Caco-2 (cell line): Measurements from ENCODE around the gene TRPM1. TPM values are rescaled to one million over a fixed set of nuclear protein-coding genes. Genes with fewer than 3 reads are reported as not detected.

ENCODE experiments used
- BruUV-seq: library from RNA; stranded (reverse); fragments of 400-500 nt; replicated peaks from 2 replicates; lab custom pipeline; 2021; lab: Mats Ljungman, UMichigan
- CTCF ChIA-PET: fragments of 300-600 bp; sonication (Branson Sonifier 250); formaldehyde crosslinking; loops from one replicate; lab custom pipeline; 2022; ENCODE audit warnings: antibody characterized with exemption; lab: Charles Lee
- POLR2A ChIA-PET: fragments of 300-600 bp; sonication (Branson Sonifier 250); formaldehyde crosslinking; loops from one replicate; lab custom pipeline; 2022; ENCODE audit warnings: antibody characterized with exemption; lab: Charles Lee
- DNase-seq, 2 experiments: peaks; one replicate each; pipeline versions ENCODE4 v3.0.0 to v3.0.0-alpha.2; 2020 to 2022
- H3K27me3 ChIP-seq: replicated peaks from 2 replicates; pipeline ENCODE4 v1.6.0; 2011; ENCODE audit warnings: low read length; ENCODE audit not compliant: control insufficient read depth, insufficient read depth
- H3K36me3 ChIP-seq: 2 replicates; pipeline ENCODE4 v1.5.1; 2011; ENCODE audit warnings: low read length; ENCODE audit not compliant: control insufficient read depth, insufficient read depth
- H3K4me1 ChIP-seq: fragments of 250-450 bp; sonication (Bioruptor Pico); 2 replicates; pipeline ENCODE4 v1.5.1; 2020; ENCODE audit warnings: mild to moderate bottlenecking
- H3K4me3 ChIP-seq: 2 replicates; pipeline ENCODE4 v1.5.1; 2011; ENCODE audit warnings: low read depth, mild to moderate bottlenecking, control low read depth, low read length
- H3K9me3 ChIP-seq: fragments of 250-450 bp; sonication (Bioruptor Pico); 2 replicates; pipeline ENCODE4 v1.5.1; 2020; ENCODE audit warnings: mild to moderate bottlenecking, moderate library complexity
- H3K27ac Mint-ChIP-seq: one replicate; pipeline ENCODE4 v1.8.0; 2022; ENCODE audit warnings: mixed read lengths; ENCODE audit not compliant: unreplicated experiment
- H3K27me3 Mint-ChIP-seq: one replicate; pipeline ENCODE4 v1.8.0; 2022; ENCODE audit warnings: mixed read lengths; ENCODE audit not compliant: insufficient read depth, unreplicated experiment
- H3K36me3 Mint-ChIP-seq: one replicate; pipeline ENCODE4 v1.8.0; 2022; ENCODE audit warnings: mild to moderate bottlenecking, mixed read lengths; ENCODE audit not compliant: insufficient read depth, unreplicated experiment
- H3K4me1 Mint-ChIP-seq: one replicate; pipeline ENCODE4 v1.8.0; 2022; ENCODE audit warnings: low read depth, mixed read lengths; ENCODE audit not compliant: unreplicated experiment
- H3K4me3 Mint-ChIP-seq: one replicate; pipeline ENCODE4 v1.8.0; 2022; ENCODE audit warnings: mild to moderate bottlenecking, moderate library complexity, mixed read lengths; ENCODE audit not compliant: unreplicated experiment
- H3K9me3 Mint-ChIP-seq: one replicate; pipeline ENCODE4 v1.8.0; 2022; ENCODE audit warnings: mixed read lengths; ENCODE audit not compliant: unreplicated experiment
- intact Hi-C: fragments of 100-400 bp; cut with micrococcal nuclease; formaldehyde crosslinking; loops from one replicate; pipeline ENCODE4 v1.10.0; 2022; ENCODE audit not compliant: unreplicated experiment
- total RNA-seq: library from RNA; stranded (reverse); gene quantifications from 2 replicates; pipeline ENCODE4 v1.2.3, GENCODE V29; 2022
- TF ChIP-seq, protein P1 (sequence below), 2 experiments: fragments of 200-600 bp in 1 of 2; IDR thresholded peaks; 1 replicate in 1 of 2; 2 replicates in 1 of 2; pipeline versions ENCODE4 v1.5.1 to v1.8.0; 2011 to 2022; ENCODE audit warnings: antibody characterized with exemption in 1 of 2, control low read depth in 1 of 2, inconsistent platforms in 1 of 2, low read depth in 1 of 2, low read length in 1 of 2, mild to moderate bottlenecking in 1 of 2, moderate library complexity in 1 of 2; ENCODE audit not compliant: insufficient read depth in 1 of 2, severe bottlenecking in 1 of 2, unreplicated experiment in 1 of 2

TRPM1 gene
- total RNA-seq, 1 experiment from 2014 or later = not detected

DNA sequence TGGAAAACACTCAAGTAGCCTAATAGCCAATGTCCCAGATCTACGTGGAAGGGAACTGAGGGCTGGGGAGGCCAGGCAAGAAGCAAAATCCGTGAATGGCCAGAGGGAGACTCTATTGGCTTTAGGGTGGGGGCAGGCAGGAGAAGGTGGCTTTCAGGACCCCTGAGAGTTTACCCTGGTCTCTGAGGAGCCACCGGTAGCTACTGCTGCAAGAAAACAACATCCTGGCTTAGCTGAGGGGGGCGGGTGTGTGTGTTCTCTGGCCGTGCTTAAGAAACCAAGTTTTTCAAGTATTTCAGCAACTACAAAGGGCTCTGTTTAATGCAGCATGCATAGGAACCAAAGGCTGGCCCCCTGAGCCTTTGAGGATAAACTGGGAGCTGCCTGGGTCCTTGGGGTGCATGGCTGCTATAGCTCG lies 47.6 kb upstream of the TRPM1 start:
- Histone ChIP-seq H3K4me3 (no peak overlapping the region), H3K4me1 (no peaks in the 10 kb centered on the region), H3K9me3 (no peaks in the 10 kb centered on the region; the same call in 1 of the 2 replicates), H3K36me3 (no peaks in the 10 kb centered on the region), H3K27me3 (no peaks in the 10 kb centered on the region)
- no TSS peak for BruUV-seq
- Mint-ChIP-seq H3K4me1 (no peaks in the 10 kb centered on the region), H3K4me3 (no peak overlapping the region), H3K27ac (no peak overlapping the region), H3K36me3 (no peaks in the 10 kb centered on the region), H3K9me3 (no peaks in the 10 kb centered on the region), H3K27me3 (peaks cover 2% of the 10 kb centered on the region)
- intact Hi-C loops = no loop called here
- ChIA-PET CTCF (no interaction called here), POLR2A (interaction anchor here (0.5 kb wide), 1 partner anchor 216 kb away, joined by 3 read pairs; no protein-coding TSS in a partner anchor)
- no peak for DNase-seq
- TF ChIP-seq, protein P1, sequence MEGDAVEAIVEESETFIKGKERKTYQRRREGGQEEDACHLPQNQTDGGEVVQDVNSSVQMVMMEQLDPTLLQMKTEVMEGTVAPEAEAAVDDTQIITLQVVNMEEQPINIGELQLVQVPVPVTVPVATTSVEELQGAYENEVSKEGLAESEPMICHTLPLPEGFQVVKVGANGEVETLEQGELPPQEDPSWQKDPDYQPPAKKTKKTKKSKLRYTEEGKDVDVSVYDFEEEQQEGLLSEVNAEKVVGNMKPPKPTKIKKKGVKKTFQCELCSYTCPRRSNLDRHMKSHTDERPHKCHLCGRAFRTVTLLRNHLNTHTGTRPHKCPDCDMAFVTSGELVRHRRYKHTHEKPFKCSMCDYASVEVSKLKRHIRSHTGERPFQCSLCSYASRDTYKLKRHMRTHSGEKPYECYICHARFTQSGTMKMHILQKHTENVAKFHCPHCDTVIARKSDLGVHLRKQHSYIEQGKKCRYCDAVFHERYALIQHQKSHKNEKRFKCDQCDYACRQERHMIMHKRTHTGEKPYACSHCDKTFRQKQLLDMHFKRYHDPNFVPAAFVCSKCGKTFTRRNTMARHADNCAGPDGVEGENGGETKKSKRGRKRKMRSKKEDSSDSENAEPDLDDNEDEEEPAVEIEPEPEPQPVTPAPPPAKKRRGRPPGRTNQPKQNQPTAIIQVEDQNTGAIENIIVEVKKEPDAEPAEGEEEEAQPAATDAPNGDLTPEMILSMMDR (IDR thresholded peaks at IDR 0.05; ENCODE audit: insufficient read depth in 1 of 2, low read depth in 1 of 2, low read length in 1 of 2, severe bottlenecking in 1 of 2, unreplicated experiment in 1 of 2) = no peak

DNA sequence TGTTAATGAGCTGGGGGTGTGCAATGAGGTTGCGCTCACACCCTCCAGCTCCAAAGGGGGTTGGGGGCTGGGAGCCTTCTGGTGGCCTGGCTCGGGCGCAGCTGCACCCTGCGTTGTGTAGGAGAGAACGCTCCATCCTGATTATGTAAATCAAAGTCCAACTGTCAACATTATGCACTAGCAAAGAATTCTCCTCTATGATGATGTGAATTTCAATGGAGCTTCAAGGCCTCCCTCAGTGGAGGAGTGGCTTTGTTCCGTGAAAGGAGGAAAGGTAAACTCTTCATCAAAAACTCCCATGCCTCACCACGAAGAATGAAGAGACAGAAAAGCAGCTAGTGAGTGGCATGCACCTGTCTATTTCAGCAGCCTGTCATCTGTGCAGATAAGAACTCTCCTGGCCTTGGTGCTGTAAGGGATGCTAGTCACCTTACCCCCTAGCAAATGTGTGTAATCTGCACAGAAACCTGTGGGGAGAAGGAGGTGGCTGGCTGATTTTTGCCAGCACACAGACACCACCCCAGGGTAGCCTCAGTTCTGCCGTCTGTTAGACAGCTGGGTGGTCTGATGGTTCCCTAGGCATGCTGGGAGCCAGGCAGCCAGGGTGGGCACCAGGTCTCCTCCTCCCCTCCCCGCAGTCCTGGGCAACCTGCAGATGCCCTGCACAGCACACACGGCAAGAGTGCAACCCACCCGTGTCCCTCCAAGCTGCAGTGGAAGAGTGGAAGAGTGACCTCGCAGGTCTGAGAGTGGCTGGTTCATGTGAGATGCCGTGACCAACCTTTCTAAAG lies 47.0 kb upstream of the TRPM1 start:
- Histone ChIP-seq H3K4me1 (no peaks in the 10 kb centered on the region), H3K4me3 (no peak overlapping the region), H3K27me3 (no peaks in the 10 kb centered on the region), H3K36me3 (no peaks in the 10 kb centered on the region), H3K9me3 (no peaks in the 10 kb centered on the region; the same call in 1 of the 2 replicates)
- no peak for DNase-seq
- H3K27me3 Mint-ChIP-seq = peaks cover 2% of the 10 kb centered on the region
- H3K36me3 Mint-ChIP-seq = no peaks in the 10 kb centered on the region
- no TSS peak for BruUV-seq
- TF ChIP-seq, protein P1 (IDR thresholded peaks at IDR 0.05; ENCODE audit: insufficient read depth in 1 of 2, low read depth in 1 of 2, low read length in 1 of 2, severe bottlenecking in 1 of 2, unreplicated experiment in 1 of 2) = no peak
- H3K9me3 Mint-ChIP-seq = no peaks in the 10 kb centered on the region
- intact Hi-C loops = no loop called here
- no peak overlapping the region for H3K27ac Mint-ChIP-seq
- peaks cover 2% of the 10 kb centered on the region for H3K4me1 Mint-ChIP-seq
- H3K4me3 Mint-ChIP-seq = no peak overlapping the region
- POLR2A ChIA-PET = interaction anchor here (0.5 kb wide), 1 partner anchor 215 kb away, joined by 3 read pairs; no protein-coding TSS in a partner anchor
- CTCF ChIA-PET = no interaction called here

DNA sequence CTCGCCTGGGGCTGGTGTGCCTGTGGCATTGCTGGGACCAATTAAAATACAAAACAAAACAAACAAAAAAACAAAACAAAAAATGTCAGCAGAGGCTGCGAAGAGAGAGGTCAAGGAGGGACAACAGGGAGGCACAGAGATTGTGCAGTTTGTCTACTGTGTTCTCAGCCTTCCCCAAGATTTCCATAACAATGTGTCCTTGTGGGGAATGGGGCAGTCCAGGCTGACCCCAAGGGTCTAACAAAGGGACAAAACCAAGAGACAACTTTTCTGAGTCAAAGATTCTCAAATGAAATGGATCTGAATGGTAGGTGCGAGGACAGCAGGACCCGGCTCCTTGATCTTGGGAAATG lies 46.4 kb upstream of the TRPM1 start:
- peaks cover 2% of the 10 kb centered on the region for H3K27me3 Mint-ChIP-seq
- TF ChIP-seq, protein P1 (IDR thresholded peaks at IDR 0.05; ENCODE audit: insufficient read depth in 1 of 2, low read depth in 1 of 2, low read length in 1 of 2, severe bottlenecking in 1 of 2, unreplicated experiment in 1 of 2) = no peak
- no TSS peak for BruUV-seq
- CTCF ChIA-PET = no interaction called here
- H3K36me3 ChIP-seq = no peaks in the 10 kb centered on the region
- peaks cover 8% of the 10 kb centered on the region for H3K4me1 Mint-ChIP-seq
- no peak overlapping the region for H3K4me3 ChIP-seq
- no peak for DNase-seq
- intact Hi-C loops = no loop called here
- H3K27me3 ChIP-seq = no peaks in the 10 kb centered on the region
- no peaks in the 10 kb centered on the region for H3K9me3 Mint-ChIP-seq
- H3K36me3 Mint-ChIP-seq = no peaks in the 10 kb centered on the region
- H3K4me3 Mint-ChIP-seq = no peak overlapping the region
- POLR2A ChIA-PET = no interaction called here
- H3K4me1 ChIP-seq = no peaks in the 10 kb centered on the region
- no peaks in the 10 kb centered on the region; the same call in 1 of the 2 replicates for H3K9me3 ChIP-seq
- no peak overlapping the region for H3K27ac Mint-ChIP-seq
